Stimulated activated CD8-positive, alpha-beta memory T cell treated with anti-CD3 and anti-CD28 coated beads, Interleukin-15, amount 100 ng/mL, for 4 hours (primary cell): Measurements from ENCODE around the gene MPZL3.

Experiments used
- DNase-seq, 2 donors: peaks; one replicate each; pipeline ENCODE4 v3.0.0-alpha.2; 2020; ENCODE audit warnings: low read depth in 2 of 2

The MPZL3 gene, protein sequence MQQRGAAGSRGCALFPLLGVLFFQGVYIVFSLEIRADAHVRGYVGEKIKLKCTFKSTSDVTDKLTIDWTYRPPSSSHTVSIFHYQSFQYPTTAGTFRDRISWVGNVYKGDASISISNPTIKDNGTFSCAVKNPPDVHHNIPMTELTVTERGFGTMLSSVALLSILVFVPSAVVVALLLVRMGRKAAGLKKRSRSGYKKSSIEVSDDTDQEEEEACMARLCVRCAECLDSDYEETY

DNA sequence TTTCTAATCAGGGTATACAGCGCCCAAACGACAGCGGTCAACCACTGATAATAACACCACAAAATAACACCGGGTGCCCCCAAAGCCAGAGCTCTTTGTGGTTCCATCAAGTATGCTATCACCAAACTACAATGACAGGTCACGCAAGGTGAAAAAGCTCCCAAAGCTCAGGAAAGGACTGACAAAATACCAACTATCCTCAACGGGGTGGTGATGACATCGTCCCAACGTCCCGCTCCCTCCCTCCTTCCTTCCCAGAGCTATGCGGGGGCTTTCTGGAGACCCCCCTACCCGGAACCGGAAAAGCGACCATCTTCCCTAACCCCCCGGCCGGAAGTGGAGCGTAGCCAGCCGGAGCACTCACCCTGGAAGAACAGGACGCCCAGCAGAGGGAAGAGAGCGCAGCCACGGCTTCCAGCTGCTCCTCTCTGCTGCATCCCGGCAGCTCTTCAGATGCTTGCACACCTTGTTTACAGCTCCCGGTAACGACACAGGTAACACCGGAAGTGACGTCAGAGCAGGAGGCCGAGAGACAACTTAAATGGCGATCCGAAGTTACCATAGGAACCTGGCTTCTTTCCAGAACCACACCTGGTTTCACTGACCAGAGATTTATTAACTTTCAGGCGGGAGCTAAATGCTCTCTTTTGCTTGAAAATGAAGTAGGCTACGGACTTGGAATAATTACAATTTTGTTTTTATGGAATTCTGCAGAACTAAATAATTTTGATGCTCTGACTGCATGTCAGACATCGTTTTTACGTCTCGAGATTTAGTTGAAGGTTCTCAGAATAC, at the start of gene MPZL3:
Gene MPZL3, minus strand, starts transcription at position 508 of the 795 bp plus-strand sequence. Its CDS starts 71 bp downstream, at position 437.
- DNase-seq: peak; percentile 53 to 74

GRCh38 chr11:118301600-118302195, 49.5 kb upstream of the MPZL3 start:
- no peak for DNase-seq

DNA sequence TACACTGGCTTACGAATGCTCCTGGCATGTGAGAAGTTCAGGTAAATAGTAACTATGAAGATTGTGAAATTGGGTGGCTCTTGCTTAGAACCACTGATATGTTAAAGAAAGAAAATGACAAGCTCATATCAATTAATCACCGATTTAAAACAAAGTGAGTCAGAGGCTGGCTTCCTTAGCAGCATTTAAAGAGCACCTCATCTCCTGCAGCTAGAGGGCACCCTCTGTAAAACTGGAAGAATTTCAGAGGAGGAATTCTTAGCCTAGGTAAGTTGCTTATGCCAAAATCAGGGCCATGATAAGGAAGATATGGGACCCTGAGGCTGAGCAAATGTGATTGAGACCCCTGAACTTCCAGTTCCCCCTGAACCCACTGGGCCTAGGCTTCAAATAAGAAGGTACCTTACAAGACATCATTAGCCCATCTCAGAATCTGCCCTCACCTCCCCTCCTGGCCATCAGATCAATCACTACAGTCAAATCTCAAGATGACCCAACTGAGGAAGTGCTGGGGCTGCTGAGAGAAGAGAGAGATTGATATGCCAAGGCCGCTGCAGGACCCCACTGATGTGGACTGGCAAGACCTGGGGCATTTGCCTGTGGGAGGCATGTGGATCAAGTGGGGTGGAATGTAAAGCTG, 43.8 kb upstream of the MPZL3 start:
- DNase-seq: no peak

DNA sequence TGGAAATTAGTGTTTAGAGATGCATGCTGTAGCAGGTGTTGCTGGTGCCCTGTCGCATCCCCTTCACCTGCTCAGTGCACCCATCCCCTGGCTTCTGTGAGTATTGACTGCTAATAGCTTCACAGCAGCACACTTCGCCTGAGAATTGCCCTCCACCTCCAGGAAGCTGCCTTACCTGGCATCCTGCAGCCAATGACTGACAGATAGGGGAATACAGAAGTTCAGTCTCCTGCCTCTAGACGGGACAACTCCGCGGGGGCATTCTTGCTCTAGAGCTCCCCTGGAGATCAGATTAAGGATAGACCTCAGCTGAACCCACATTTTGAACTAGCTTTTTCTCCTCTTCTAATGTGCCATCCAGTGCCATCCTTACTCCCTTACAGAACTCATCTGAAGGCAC, 43.0 kb upstream of the MPZL3 start:
- no peak for DNase-seq

- no peak for DNase-seq
Measured at GRCh38 chr11:118294053-118294452, 41.9 kb upstream of the MPZL3 start.

DNA sequence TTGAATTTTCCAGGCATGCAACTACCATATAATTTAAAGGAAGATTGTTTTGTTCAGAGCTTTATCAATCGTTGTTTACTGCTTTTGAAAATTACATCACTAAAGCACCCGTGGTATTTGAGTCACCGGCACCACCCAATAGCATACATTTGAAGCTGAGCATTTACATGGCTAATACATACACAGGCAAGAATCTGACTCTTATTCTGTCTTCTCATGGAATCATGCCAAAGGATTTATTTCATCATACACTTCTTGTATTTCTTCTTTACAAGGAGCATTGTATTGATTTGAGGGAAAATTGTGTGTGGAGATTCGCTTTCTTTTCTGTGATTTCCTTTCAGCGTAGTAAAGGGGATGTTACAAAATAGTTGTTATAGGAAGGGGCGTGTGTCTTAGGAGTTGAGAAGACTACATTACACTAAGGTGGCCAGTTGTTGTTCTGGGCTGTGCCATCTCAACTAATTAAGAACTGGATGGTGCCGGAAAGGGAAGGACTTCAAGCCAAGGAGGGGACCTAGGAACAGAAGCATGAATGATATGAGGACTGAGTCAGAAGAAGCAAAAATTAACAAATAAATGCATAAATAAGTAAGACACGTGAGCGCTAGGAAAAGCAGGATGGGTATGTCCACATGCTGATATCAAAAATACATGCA, 39.4 kb upstream of the MPZL3 start:
- no peak for DNase-seq

- no peak for DNase-seq
Measured at GRCh38 chr11:118290923-118291322, 38.8 kb upstream of the MPZL3 start.

DNA sequence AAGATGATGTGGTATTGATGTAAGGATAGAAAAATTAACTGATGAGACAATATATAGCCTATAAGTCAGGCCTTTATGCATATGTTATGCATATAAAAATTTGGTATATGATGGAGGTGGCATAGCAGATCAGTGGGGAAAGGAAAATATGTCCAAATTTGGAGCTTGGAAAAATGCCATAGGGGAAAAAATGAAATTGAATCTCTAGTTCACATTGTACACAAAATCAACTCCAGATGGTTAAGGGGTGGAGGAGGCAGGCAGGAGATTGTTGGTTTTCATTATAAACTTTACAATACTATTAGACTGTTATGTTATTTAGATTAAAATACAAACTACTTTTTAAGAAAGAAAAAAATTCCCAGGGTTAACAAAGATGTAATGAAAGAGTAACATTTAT, 37.2 kb upstream of the MPZL3 start:
- DNase-seq: no peak

DNA sequence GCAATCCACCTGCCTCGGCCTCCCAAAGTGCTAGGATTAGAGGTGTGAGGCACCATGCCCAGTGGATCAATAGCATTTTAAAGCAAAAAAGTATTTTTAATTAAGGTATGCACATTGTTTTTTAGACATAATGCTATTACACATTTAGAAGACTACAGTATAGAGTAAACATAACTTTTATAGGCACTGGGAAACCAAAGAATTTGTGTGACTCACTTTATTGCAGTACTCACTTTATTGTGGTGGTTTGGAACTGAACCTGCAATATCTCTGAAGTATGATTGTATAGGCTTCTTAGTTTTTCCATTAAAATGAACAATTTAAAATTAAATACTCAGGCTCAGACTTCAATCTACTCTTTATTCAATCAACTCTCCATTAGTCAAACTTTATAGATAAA, 34.8 kb upstream of the MPZL3 start:
- no peak for DNase-seq

DNA sequence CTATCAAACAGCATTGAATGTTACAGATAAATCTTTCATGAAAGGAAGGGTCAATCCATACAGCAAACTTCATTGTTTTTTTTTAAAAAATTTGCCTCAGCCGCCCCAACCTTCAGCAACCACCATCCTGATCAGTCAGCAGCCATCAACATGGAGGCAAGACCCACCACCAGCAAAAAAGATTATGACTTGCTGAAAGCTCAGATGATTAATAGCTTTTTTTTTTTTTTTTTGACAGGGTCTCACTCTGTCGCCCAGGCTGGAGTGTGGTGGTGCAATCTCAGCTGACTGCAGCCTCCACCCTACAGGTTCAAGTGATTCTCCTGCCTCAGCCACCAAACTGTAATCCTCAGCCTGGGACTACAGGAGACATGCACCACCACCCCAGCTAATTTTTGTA, 34.4 kb upstream of the MPZL3 start:
- DNase-seq: no peak

DNA sequence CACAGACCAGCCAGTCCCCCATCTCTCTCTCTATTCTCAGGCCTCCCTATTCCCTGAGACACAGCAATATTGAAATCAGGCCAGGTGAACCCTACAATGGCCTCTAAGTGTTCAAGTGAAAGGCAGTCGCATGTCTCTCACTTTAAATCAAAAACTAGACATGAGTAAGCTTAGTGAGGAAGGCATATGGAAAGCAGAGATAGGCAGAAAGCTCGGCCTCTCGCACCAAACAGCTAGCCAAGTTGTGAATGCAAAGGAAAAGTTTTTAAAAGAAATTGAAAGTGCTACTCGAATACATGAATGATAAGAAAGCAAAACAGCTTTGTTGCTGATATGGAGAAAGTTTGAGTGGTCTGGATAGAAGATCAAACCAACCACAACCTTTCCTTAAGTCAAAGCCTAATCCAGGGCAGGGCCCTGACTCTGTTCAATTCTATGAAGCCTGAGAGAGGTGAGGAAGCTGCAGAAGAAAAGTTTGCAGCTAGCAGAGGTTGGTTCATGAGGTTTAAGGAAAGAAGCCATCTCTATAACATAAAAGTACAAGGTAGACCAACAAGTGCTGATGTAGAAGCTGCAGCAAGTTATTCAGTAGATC, 31.7 kb upstream of the MPZL3 start:
- DNase-seq: no peak

- no peak for DNase-seq
Measured at GRCh38 chr11:118283037-118283636, 31.0 kb upstream of the MPZL3 start.

GRCh38 chr11:118282606-118283005, 30.4 kb upstream of the MPZL3 start:
- no peak for DNase-seq

GRCh38 chr11:118281284-118281683, 29.1 kb upstream of the MPZL3 start:
- no peak for DNase-seq

DNA sequence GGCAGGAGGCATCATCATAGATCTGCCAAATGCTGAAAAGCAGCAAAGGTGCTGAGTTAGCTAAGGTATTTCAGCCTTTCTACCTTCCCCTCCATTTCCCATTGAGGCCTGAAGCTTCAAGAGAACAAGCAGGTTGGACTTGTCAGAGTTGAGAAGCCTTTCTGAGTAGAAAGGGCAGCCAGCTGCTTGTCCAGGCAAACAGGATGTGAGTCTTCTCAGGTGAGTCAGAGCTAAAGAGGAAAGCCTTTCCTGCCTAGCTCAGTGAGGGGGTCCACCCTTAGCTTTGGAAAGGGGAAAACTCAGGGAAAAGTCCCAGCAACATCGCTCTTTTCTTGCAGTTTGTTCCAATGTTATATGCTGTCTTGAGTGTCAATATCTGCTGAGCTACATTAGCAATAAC, 25.1 kb upstream of the MPZL3 start:
- no peak for DNase-seq

DNA sequence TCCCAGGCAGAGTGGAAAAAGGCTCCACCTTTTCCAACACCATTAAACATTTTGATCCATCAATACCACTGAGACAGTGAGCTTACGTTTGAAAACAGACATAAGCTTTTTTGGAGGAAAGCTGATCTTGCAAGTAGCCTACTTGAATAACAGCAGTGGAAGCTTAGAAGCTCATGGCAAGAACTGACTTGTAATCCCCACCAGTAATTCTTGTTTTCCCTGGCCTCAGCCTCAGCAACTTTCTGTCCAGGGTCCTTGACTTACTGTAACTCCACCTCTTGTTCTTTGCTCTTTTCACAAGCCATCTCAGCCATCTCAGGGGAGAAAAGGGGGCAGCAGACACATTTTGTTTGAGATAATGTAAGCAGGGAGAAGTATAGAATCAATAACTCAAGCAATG, 24.3 kb upstream of the MPZL3 start:
- DNase-seq: no peak

- DNase-seq: no peak
Measured at GRCh38 chr11:118275176-118275575, 23.0 kb upstream of the MPZL3 start.

GRCh38 chr11:118274186-118274585, 22.0 kb upstream of the MPZL3 start:
- DNase-seq: no peak

GRCh38 chr11:118272001-118272400, 19.8 kb upstream of the MPZL3 start:
- DNase-seq: no peak

DNA sequence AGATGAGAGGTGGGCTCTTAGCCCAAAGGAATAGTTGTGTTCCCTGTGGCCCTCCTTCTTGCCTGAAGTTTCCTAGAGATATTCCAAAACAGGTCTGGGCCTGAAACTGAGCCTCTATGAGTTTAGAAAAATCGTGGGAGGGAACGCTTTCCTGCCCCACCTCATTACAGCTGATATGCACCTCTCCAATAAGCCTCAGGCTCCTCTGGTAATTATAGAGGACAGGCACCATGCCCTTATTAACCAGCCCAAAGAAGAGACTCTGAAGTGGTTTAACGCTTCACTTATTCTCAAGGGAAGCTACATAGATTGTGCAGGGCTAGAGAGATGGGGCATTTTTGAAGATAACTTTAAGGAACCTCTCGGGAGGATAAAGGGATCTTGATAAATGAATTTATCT, 15.3 kb upstream of the MPZL3 start:
- DNase-seq: no peak

- DNase-seq: no peak
Measured at GRCh38 chr11:118265954-118266353, 13.8 kb upstream of the MPZL3 start.
